Pancreas (tissue), 10 donors: ENCODE measurements around the gene INSYN2B. TPM values are rescaled to one million over a fixed set of nuclear protein-coding genes. Genes with fewer than 3 reads are reported as not detected.

ENCODE experiments used
- ATAC-seq, 4 donors: fragments of 200-7000 bp; cut with Tn5 transposase; one replicate each; pipeline versions ENCODE4 v1.8.0 to v1.9.1; 2020; ENCODE audit warnings: mild to moderate bottlenecking in 4 of 4, moderate library complexity in 4 of 4
- DNase-seq, 6 donors: peaks; one replicate each; pipeline ENCODE4 v3.0.0-alpha.2; 2020
- FAIRE-seq: peaks from 2 replicates; lab custom pipeline; 2012; peaks lifted over from hg19 to GRCh38; lab: Jason Lieb, UNC
- H3K27ac ChIP-seq, 4 donors: fragments of 200-600 bp; sonication (generic); 1 replicate in 3 of 4; 2 replicates in 1 of 4; pipeline versions ENCODE4 v1.5.0 to v1.8.0; 2020
- H3K27me3 ChIP-seq, 4 donors: fragments of 200-600 bp; one replicate each; pipeline ENCODE4 v1.8.0; 2021
- H3K36me3 ChIP-seq, 3 donors: fragments of 200-600 bp; sonication (generic) in 1 of 3; one replicate each; pipeline versions ENCODE4 v1.5.0 to v1.8.0; 2020 to 2021
- H3K4me1 ChIP-seq, 3 donors: fragments of 200-600 bp; one replicate each; pipeline ENCODE4 v1.8.0; 2021
- H3K4me3 ChIP-seq, 4 donors: fragments of 200-600 bp; sonication (generic) in 2 of 4; one replicate each; pipeline versions ENCODE4 v1.5.0 to v1.8.0; 2020 to 2021
- H3K9me3 ChIP-seq, 4 donors: fragments of 200-600 bp; one replicate each; pipeline ENCODE4 v1.8.0; 2021
- WGBS, 2 donors: extraction: QIAGEN DNeasy Blood & Tissue Kit; methylation state at CpG; one replicate each; pipeline ENCODE4 v1.1.7; 2013; 5-methylcytosine and 5-hydroxymethylcytosine counted together
- intact Hi-C, 3 donors: fragments of 100-400 bp; cut with DNase I; formaldehyde crosslinking; loops; one replicate each; pipeline versions ENCODE4 v1.11.1 to v1.14.2; 2022
- polyA plus RNA-seq, 2 donors: library from polyadenylated mRNA; stranded (reverse); fragments of 200-250 nt; gene quantifications; one replicate each; pipeline ENCODE4 v1.2.3, GENCODE V29; 2013
- total RNA-seq, 6 donors: library from RNA; stranded (reverse); fragmentation: NEBNext Ultra II Directional in 4 of 6; extraction: Animal tissue kit (Norgen Biotek cat#: 25700) in 4 of 6; gene quantifications; one replicate each; pipeline versions ENCODE4 v1.2.1 to v1.2.4, GENCODE V29; 2021 to 2023
- TF ChIP-seq, protein P1 (sequence below), 4 donors: fragments of 200-600 bp; sonication (generic) in 3 of 4; IDR thresholded peaks; one replicate each; pipeline versions ENCODE4 v1.5.0 to v1.8.0; 2021; ENCODE audit warnings: antibody characterized with exemption in 4 of 4
- donor health status: healthy with polysubstance abuse.
- donor health status: DM: no; HTN: no; CAD: no; lungs with moderate emphysema.
- donor health status: DM: no; HTN: no; CAD: no.
- donor health status: control.
- donor health status: control.
- donor health status: Bipolar disorder and iron deficiency.
- donor health status: DM: yes; HTN: yes; CAD: no.
- donor health status: DM: no; HTN: no; CAD: no.
- donor health status: DM: no; HTN: no; CAD: no.
- donor health status: DM: yes; HTN: yes; CAD: no.

INSYN2B gene
- total and polyA plus RNA-seq, 8 donors = 0.02 TPM; not detected in 7

DNA sequence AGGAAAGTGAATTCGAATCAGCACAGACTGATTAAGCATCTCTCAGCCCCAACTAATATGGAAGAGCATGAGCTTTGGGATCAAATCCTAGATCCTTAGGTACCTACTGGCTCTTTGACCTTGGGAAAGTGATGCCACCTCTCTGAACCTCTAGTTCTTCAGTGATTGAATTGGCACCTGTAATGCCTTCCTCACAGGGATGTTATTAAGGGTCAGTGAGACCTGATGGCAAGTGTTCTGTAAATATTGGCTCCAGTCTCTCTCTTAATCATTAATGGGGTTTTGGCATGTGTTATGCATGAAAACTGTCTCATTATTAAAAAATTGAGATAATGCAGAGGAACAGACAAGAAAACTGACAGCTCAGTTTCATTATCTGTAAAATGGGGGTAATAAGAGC, 115.8 kb downstream of the INSYN2B start:
- no peak for DNase-seq
- Histone ChIP-seq H3K9me3 (no peaks in the 10 kb centered on the region), H3K27me3 (no peaks in the 10 kb centered on the region), H3K4me3 (no peak overlapping the region), H3K27ac (no peak overlapping the region), H3K36me3 (no peaks in the 10 kb centered on the region), H3K4me1 (no peaks in the 10 kb centered on the region)
- WGBS, 2 donors = 51 to 79% methylated on average over 1 of the region's 1 CpG
- no peak for ATAC-seq
- intact Hi-C loops = no loop called here
- TF ChIP-seq, protein P1, sequence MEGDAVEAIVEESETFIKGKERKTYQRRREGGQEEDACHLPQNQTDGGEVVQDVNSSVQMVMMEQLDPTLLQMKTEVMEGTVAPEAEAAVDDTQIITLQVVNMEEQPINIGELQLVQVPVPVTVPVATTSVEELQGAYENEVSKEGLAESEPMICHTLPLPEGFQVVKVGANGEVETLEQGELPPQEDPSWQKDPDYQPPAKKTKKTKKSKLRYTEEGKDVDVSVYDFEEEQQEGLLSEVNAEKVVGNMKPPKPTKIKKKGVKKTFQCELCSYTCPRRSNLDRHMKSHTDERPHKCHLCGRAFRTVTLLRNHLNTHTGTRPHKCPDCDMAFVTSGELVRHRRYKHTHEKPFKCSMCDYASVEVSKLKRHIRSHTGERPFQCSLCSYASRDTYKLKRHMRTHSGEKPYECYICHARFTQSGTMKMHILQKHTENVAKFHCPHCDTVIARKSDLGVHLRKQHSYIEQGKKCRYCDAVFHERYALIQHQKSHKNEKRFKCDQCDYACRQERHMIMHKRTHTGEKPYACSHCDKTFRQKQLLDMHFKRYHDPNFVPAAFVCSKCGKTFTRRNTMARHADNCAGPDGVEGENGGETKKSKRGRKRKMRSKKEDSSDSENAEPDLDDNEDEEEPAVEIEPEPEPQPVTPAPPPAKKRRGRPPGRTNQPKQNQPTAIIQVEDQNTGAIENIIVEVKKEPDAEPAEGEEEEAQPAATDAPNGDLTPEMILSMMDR (IDR thresholded peaks at IDR 0.05) = no peak
- no peak for FAIRE-seq

DNA sequence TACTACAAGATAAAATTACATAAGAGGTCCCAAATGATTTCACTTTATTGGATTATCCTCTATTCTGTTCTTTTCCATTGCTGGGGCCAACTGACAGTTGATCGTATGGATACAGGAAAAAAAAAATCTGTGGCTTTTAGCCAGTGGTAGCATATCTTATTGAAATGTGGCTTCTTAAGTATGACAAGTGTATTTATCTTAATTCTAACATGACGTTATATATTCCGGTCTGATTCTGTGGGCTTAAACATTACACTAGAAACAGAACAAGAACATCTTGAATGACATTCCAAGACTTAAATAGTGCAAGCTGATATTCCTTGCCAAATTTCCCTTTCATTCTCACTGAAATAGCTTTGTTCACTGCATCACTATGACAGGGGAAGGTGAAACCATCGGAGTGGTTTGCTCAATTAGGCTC, 117.9 kb downstream of the INSYN2B start:
- no peaks in the 10 kb centered on the region for H3K36me3 ChIP-seq
- H3K27me3 ChIP-seq = no peaks in the 10 kb centered on the region
- ATAC-seq (no peak), FAIRE-seq (no peak), DNase-seq (no peak)
- no peaks in the 10 kb centered on the region for H3K9me3 ChIP-seq
- intact Hi-C loops = no loop called here
- TF ChIP-seq, protein P1 (IDR thresholded peaks at IDR 0.05) = no peak
- 67 to 72% methylated on average over 4 of the region's 4 CpGs for WGBS, 2 donors
- H3K4me1 ChIP-seq = no peaks in the 10 kb centered on the region
- H3K4me3 ChIP-seq = no peak overlapping the region
- H3K27ac ChIP-seq = no peak overlapping the region

DNA sequence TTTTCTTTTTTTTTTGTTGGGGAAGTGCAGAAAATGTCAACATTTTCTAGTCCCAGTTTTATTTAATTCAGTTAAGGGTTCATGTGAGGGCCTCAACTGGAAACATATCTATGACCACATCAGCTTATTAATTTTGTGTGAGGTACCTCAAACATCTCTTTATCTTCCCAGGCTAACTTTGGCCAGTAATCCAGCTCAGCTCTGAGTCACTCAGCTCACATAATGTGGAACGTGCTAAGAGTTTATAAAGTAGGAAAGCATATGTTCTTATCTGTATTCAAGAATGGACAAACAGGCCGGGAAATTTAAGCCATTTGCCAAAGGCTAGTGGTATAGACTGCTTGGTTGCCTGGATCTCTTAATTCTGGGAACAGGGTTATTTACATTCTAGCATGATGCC, 118.4 kb downstream of the INSYN2B start:
- Histone ChIP-seq H3K4me3 (no peak overlapping the region), H3K27me3 (no peaks in the 10 kb centered on the region), H3K27ac (no peak overlapping the region), H3K4me1 (no peaks in the 10 kb centered on the region), H3K36me3 (no peaks in the 10 kb centered on the region), H3K9me3 (no peaks in the 10 kb centered on the region)
- TF ChIP-seq, protein P1 (IDR thresholded peaks at IDR 0.05) = no peak
- intact Hi-C loops = no loop called here
- ATAC-seq (no peak), FAIRE-seq (no peak), DNase-seq (no peak)
- 61 to 76% methylated on average over 2 of the region's 2 CpGs for WGBS, 2 donors

DNA sequence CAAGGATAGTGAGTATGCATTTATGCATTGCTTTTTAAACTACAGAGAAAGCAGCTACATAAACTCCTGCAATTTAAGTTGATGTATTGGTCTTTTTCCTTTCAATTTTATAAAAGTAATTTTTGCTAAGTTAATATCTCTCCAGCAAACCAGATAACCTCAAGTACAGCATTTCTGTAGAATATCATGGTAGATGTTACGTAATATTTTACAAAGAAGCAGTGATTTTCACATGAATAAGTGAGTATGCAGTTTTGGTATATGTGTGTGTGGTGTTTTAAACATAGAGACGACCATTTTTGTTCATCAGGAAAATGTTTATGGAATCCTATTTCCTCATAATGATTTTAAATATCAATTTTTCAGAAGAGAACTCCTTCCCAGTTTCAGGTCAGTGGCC, 118.9 kb downstream of the INSYN2B start:
- TF ChIP-seq, protein P1 (IDR thresholded peaks at IDR 0.05) = no peak
- no peak for FAIRE-seq
- WGBS, 2 donors = 60 to 70% methylated on average over 2 of the region's 2 CpGs

DNA sequence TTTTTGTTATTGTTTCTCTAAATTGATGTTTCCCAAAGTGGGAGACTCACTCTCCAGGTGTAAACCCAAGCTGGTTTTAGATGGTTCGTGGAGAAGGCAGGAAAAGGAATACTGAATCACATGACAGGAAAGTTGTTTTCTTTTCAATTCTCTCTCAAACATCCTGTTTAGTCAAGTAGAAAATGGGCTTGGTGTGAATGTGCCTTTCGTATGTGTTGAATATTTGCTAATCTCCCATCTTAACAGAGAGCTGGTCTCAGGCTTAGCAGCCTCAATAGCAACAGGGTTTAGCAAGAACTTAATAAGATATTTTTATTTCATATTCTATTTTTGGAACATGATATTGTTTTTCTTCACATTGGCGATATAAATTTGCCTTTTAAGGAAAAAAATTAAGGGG, 119.7 kb downstream of the INSYN2B start:
- H3K4me1 ChIP-seq = no peaks in the 10 kb centered on the region
- ATAC-seq = no peak
- no peaks in the 10 kb centered on the region for H3K36me3 ChIP-seq
- FAIRE-seq = no peak
- no peak overlapping the region for H3K27ac ChIP-seq
- no peak overlapping the region for H3K4me3 ChIP-seq
- 41 to 43% methylated on average over 3 of the region's 3 CpGs for WGBS, 2 donors
- no peaks in the 10 kb centered on the region for H3K9me3 ChIP-seq
- intact Hi-C loops = no loop called here
- TF ChIP-seq, protein P1 (IDR thresholded peaks at IDR 0.05) = no peak
- H3K27me3 ChIP-seq = no peaks in the 10 kb centered on the region
- DNase-seq = no peak

More for the DNA sequence above, 118.9 kb downstream of the INSYN2B start:
- no peak for ATAC-seq
- H3K9me3 ChIP-seq = no peaks in the 10 kb centered on the region
- H3K4me3 ChIP-seq = no peak overlapping the region
- no peak for DNase-seq
- no peaks in the 10 kb centered on the region for H3K27me3 ChIP-seq
- intact Hi-C loops = no loop called here
- H3K4me1 ChIP-seq = no peaks in the 10 kb centered on the region
- H3K36me3 ChIP-seq = no peaks in the 10 kb centered on the region
- no peak overlapping the region for H3K27ac ChIP-seq
